ENCODE data around the gene KRT72.

The KRT72 gene

GRCh38 chr12:52647601-52648000, 46.3 kb upstream of the KRT72 start:
- H3K4me3 ChIP-seq (ENCODE audit: low read depth, low read length): no peak overlapping the region
- H3K36me3 ChIP-seq (ENCODE audit: control insufficient read depth in 2 of 2, insufficient read depth in 1 of 2, low read length in 2 of 2): no peaks in the 10 kb centered on the region
- ChIA-PET POLR2A (no interaction called here), CTCF (interaction anchor here (0.6 to 1.2 kb wide), 2 partner anchors 218 to 252 kb away, joined by 3 to 4 read pairs; no protein-coding TSS in a partner anchor)
- no peak for TF ChIP-seq ZNF548 (tag by site-specific recombination; IDR thresholded peaks at IDR 0.05)
- no peak for TF ChIP-seq ZNF362 (tag by site-specific recombination; IDR thresholded peaks at IDR 0.05)
- no peak for TF ChIP-seq ZNF518A (tag by site-specific recombination; conservative IDR thresholded peaks at IDR 0.05; ENCODE audit: low read depth)
- no peak for TF ChIP-seq ZNF354C (tag by site-specific recombination; IDR thresholded peaks at IDR 0.05; ENCODE audit: borderline replicate concordance, low read depth)
- TF ChIP-seq SCRT2 (tag by site-specific recombination; IDR thresholded peaks at IDR 0.05): no peak
- TF ChIP-seq ZNF544 (tag by site-specific recombination; IDR thresholded peaks at IDR 0.05): no peak
- no peak for TF ChIP-seq TRIM28 (IDR thresholded peaks at IDR 0.05; ENCODE audit: borderline replicate concordance, low read length)
- TF ChIP-seq ZNF704 (tag by site-specific recombination; IDR thresholded peaks at IDR 0.05): no peak
- TF ChIP-seq ZNF133 (tag by site-specific recombination; IDR thresholded peaks at IDR 0.05): no peak
- TF ChIP-seq ZNF280D (tag by site-specific recombination; IDR thresholded peaks at IDR 0.05): no peak
- TF ChIP-seq ZNF350 (tag by site-specific recombination; IDR thresholded peaks at IDR 0.05): no peak
- no peak for TF ChIP-seq ZNF221 (tag by site-specific recombination; IDR thresholded peaks at IDR 0.05; ENCODE audit: borderline replicate concordance)
- no peak for TF ChIP-seq OVOL3 (tag by site-specific recombination; IDR thresholded peaks at IDR 0.05)
- no peak for TF ChIP-seq ZNF560 (tag by site-specific recombination; IDR thresholded peaks at IDR 0.05; ENCODE audit: borderline replicate concordance)
- no peak for TF ChIP-seq GLIS2 (tag by site-specific recombination; IDR thresholded peaks at IDR 0.05)
- TF ChIP-seq ZNF292 (tag by site-specific recombination; IDR thresholded peaks at IDR 0.05; ENCODE audit: borderline replicate concordance, low read depth): no peak
- no peak for TF ChIP-seq ZNF555 (tag by site-specific recombination; conservative IDR thresholded peaks at IDR 0.05)
- no peak for TF ChIP-seq HIC1 (tag by site-specific recombination; IDR thresholded peaks at IDR 0.05)
- H3K4me1 ChIP-seq (ENCODE audit: control insufficient read depth, insufficient read depth, low read length): no peaks in the 10 kb centered on the region
- no peak overlapping the region for H3K27ac ChIP-seq (ENCODE audit: extremely low read depth, low read depth, low read length)
- H3K9me3 ChIP-seq (ENCODE audit: control insufficient read depth, insufficient read depth, low read depth, low read length): no peaks in the 10 kb centered on the region

Data from HEK293 (cell line).